ENCODE results near the gene HMG20B.

The HMG20B gene

DNA sequence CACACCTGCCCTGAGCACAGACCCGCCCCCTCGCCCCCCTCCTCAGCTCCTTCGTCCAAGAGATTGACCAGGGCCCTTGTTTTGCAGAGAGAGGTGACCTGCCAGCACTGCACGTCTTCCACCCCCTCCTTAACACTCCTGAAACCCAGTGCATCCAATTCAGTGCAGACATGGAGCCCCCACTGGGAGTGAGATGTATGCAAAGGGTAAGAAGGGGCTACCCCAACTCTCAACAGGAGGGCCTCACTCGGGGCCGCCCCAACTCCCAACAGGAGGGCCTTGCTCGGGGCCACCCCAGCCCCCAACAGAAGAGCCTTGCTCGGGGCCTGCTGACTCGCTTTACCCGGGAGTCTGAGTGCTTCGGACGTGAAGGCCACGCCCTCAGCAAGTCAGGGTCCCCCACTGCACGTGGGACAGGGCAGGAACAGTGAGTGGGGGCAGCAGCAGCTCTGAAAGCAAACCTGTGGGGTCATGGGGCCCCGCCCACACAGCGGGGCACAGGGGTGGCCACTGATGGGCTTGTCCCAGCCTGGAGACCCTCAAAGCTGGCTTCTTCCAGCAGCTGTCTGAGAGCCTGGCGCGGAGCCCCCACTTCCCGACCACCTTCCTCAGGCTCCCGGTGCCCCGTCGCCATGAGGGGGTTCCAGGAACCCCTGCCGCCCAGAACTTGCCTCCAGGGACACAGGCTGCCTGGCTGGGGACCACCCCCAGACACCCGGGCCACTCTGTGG, 48.2 kb downstream of the HMG20B start:
- ATAC-seq = no peak
- TF ChIP-seq RARB (CRISPR knock-in tag; IDR thresholded peaks at IDR 0.05) = no peak
- no peak for TF ChIP-seq SNAI2 (CRISPR knock-in tag; IDR thresholded peaks at IDR 0.05)
- TF ChIP-seq CSDC2 (CRISPR knock-in tag; IDR thresholded peaks at IDR 0.05) = no peak

DNA sequence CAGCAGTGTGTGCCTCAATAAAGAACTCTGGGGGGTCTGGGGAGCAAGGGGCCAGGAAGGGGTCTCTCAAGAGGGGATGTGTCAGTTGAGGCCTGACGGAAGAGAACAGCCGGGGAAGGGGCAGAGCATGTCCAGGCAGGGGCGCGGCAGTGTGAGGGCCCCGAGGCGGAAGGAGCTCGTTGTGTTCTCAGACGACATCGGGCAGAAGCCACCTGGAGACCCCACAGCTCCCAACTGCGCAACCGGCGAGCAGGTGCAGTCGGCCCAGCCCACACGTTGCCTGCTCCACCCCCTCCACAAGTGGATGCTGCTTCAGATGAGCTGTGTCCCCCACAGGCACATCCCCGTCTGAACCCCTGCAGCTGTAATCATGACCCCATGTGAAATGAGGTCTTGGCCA, 48.9 kb downstream of the HMG20B start:
- ATAC-seq = no peak
- TF ChIP-seq ZFP30 (CRISPR knock-in tag; IDR thresholded peaks at IDR 0.05) = no peak
- no peak for TF ChIP-seq SNAI2 (CRISPR knock-in tag; IDR thresholded peaks at IDR 0.05)
- no peak for TF ChIP-seq ARNTL (CRISPR knock-in tag; IDR thresholded peaks at IDR 0.05; ENCODE audit: borderline replicate concordance, low read depth)
- no peak for TF ChIP-seq PATZ1 (CRISPR knock-in tag; IDR thresholded peaks at IDR 0.05; ENCODE audit: borderline replicate concordance)
- TF ChIP-seq, protein P1, sequence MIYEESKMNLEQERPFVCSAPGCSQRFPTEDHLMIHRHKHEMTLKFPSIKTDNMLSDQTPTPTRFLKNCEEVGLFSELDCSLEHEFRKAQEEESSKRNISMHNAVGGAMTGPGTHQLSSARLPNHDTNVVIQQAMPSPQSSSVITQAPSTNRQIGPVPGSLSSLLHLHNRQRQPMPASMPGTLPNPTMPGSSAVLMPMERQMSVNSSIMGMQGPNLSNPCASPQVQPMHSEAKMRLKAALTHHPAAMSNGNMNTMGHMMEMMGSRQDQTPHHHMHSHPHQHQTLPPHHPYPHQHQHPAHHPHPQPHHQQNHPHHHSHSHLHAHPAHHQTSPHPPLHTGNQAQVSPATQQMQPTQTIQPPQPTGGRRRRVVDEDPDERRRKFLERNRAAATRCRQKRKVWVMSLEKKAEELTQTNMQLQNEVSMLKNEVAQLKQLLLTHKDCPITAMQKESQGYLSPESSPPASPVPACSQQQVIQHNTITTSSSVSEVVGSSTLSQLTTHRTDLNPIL (CRISPR knock-in tag; IDR thresholded peaks at IDR 0.05; ENCODE audit: low read depth) = no peak
- TF ChIP-seq, protein P2, sequence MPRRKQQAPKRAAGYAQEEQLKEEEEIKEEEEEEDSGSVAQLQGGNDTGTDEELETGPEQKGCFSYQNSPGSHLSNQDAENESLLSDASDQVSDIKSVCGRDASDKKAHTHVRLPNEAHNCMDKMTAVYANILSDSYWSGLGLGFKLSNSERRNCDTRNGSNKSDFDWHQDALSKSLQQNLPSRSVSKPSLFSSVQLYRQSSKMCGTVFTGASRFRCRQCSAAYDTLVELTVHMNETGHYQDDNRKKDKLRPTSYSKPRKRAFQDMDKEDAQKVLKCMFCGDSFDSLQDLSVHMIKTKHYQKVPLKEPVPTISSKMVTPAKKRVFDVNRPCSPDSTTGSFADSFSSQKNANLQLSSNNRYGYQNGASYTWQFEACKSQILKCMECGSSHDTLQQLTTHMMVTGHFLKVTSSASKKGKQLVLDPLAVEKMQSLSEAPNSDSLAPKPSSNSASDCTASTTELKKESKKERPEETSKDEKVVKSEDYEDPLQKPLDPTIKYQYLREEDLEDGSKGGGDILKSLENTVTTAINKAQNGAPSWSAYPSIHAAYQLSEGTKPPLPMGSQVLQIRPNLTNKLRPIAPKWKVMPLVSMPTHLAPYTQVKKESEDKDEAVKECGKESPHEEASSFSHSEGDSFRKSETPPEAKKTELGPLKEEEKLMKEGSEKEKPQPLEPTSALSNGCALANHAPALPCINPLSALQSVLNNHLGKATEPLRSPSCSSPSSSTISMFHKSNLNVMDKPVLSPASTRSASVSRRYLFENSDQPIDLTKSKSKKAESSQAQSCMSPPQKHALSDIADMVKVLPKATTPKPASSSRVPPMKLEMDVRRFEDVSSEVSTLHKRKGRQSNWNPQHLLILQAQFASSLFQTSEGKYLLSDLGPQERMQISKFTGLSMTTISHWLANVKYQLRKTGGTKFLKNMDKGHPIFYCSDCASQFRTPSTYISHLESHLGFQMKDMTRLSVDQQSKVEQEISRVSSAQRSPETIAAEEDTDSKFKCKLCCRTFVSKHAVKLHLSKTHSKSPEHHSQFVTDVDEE (CRISPR knock-in tag; IDR thresholded peaks at IDR 0.05) = no peak
- no peak for TF ChIP-seq GLIS3 (CRISPR knock-in tag; IDR thresholded peaks at IDR 0.05)
- no peak for TF ChIP-seq ESRRG (CRISPR knock-in tag; IDR thresholded peaks at IDR 0.05)
- no peak for TF ChIP-seq ISL1 (CRISPR knock-in tag; IDR thresholded peaks at IDR 0.05)
- TF ChIP-seq ZNF70 (CRISPR knock-in tag; IDR thresholded peaks at IDR 0.05) = no peak
- TF ChIP-seq PPARA (CRISPR knock-in tag; IDR thresholded peaks at IDR 0.05; ENCODE audit: borderline replicate concordance) = no peak
- TF ChIP-seq CSDC2 (CRISPR knock-in tag; IDR thresholded peaks at IDR 0.05) = no peak
- no peak for TF ChIP-seq OSR1 (CRISPR knock-in tag; IDR thresholded peaks at IDR 0.05)
- no peak for TF ChIP-seq ZFP3 (CRISPR knock-in tag; IDR thresholded peaks at IDR 0.05)
- TF ChIP-seq CSRNP3 (CRISPR knock-in tag; IDR thresholded peaks at IDR 0.05) = no peak
- TF ChIP-seq ZC3H10 (CRISPR knock-in tag; IDR thresholded peaks at IDR 0.05) = no peak
- no peak for TF ChIP-seq ZNF565 (CRISPR knock-in tag; conservative IDR thresholded peaks at IDR 0.05; ENCODE audit: low read depth)

- ATAC-seq = no peak
- TF ChIP-seq CSRNP3 (CRISPR knock-in tag; IDR thresholded peaks at IDR 0.05) (no peak), ISL1 (CRISPR knock-in tag; IDR thresholded peaks at IDR 0.05) (no peak), BACH2 (CRISPR knock-in tag; IDR thresholded peaks at IDR 0.05; ENCODE audit: borderline replicate concordance) (no peak), ZNF70 (CRISPR knock-in tag; IDR thresholded peaks at IDR 0.05) (no peak), TCF4 (CRISPR knock-in tag; IDR thresholded peaks at IDR 0.05; ENCODE audit: borderline replicate concordance) (no peak), SNAI2 (CRISPR knock-in tag; IDR thresholded peaks at IDR 0.05) (no peak), ZNF565 (CRISPR knock-in tag; conservative IDR thresholded peaks at IDR 0.05; ENCODE audit: low read depth) (no peak), PATZ1 (CRISPR knock-in tag; IDR thresholded peaks at IDR 0.05; ENCODE audit: borderline replicate concordance) (no peak), ZFP3 (CRISPR knock-in tag; IDR thresholded peaks at IDR 0.05) (no peak), PPARA (CRISPR knock-in tag; IDR thresholded peaks at IDR 0.05; ENCODE audit: borderline replicate concordance) (no peak), GLIS3 (CRISPR knock-in tag; IDR thresholded peaks at IDR 0.05) (no peak), ESRRG (CRISPR knock-in tag; IDR thresholded peaks at IDR 0.05) (no peak), ARNTL (CRISPR knock-in tag; IDR thresholded peaks at IDR 0.05; ENCODE audit: borderline replicate concordance, low read depth) (no peak), OSR1 (CRISPR knock-in tag; IDR thresholded peaks at IDR 0.05) (no peak)
- TF ChIP-seq, protein P1 (CRISPR knock-in tag; IDR thresholded peaks at IDR 0.05; ENCODE audit: low read depth) = no peak
- TF ChIP-seq, protein P2 (CRISPR knock-in tag; IDR thresholded peaks at IDR 0.05) = no peak
Observed at GRCh38 chr19:3622224-3622623, 49.5 kb downstream of the HMG20B start.

All from SK-N-SH treated with all-trans-retinoic acid at 6 μM for 48 hours (cell line).